GM19468 (cell line): Measurements from ENCODE around the gene KRT86.
"Not testable (repeated sequence)": the region's sequence is repeated elsewhere in the genome, so short reads cannot be mapped to it uniquely, and the experiment has no call there.

Source experiments
- ATAC-seq: cut with Tn5 transposase; IDR thresholded peaks from one replicate; pipeline ENCODE4 v1.9.1; 2021; ENCODE audit warnings: mild to moderate bottlenecking, moderate library complexity, moderate number of reproducible peaks; ENCODE audit not compliant: unreplicated experiment; ENCODE audit errors: extremely low read depth

KRT86 gene

GRCh38 chr12:52307836-52308805 lies 33.7 kb downstream of the KRT86 start:
- ATAC-seq, result no peak

- ATAC-seq, result no peak
Observed at GRCh38 chr12:52308806-52309425, 34.5 kb downstream of the KRT86 start.

DNA sequence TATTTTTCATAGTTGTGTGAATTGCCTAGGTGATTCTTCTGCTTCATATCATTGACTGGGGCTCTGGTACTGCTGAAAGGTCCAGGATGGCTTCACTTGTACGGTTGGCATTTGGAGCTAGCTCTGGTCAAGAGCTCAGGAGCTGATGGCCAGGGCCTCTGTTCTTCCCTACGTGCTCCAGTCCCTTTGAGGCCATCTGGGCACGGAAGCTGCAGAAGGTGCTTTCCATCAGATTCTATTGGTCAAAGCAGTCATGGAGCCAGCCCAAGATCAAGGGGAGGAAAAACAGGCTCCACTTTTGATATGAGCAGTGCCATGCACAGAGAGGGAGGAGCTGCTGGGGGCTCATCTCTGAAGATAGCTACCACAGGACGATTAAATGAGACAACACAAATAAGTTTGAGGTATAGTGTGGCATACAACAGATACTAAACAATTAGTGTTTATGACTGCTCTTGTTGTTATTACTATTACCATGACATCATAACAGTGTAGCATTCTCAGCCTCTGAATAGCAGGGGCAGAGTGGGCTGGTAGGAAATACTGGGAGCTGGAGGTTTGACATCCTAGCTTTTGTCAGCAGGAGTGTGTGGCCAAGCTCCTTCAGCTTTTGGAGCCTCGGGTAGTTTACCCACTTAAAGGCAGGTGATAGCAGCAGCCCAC lies 36.3 kb downstream of the KRT86 start:
- ATAC-seq, result no peak

DNA sequence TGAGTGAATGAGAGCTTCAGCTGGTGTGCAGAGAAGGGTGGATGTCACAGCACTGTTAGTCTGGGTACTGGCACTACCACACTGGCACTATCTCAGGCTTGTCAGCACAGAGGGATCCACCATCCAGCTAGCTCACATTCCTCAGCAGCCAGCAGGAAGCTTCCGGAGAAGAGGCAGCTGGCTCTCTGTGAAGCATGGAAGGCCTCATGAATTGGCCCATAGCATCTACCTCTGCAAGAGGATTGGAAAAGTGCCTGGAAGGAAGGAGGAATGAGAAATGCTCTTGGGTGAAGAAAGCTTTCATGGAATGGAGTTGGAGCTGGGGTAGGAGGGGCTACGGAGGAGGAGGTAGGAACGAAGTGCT lies 36.8 kb downstream of the KRT86 start:
- ATAC-seq, result no peak

GRCh38 chr12:52312086-52312485 lies 37.6 kb downstream of the KRT86 start:
- no peak for ATAC-seq

GRCh38 chr12:52313461-52313860 lies 39.0 kb downstream of the KRT86 start:
- no peak for ATAC-seq

DNA sequence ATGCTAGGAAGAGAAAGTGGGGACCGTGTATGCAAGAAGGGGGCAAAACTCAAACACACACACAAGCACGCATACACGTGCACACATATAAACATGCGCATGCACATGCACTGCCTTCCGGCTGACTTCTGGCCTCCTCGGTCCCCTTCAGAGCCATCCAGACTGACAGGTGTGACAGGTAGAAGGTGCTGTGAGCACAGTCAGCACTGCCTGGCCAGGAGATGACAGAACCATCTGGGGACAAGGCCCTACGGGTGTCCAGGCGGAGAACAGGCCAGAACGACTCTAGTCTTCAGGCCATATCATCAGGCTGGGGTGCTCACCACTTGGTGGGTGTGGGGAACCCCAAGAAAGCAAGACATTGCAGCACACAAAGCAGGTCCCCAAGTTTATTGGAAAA lies 39.5 kb downstream of the KRT86 start:
- no peak for ATAC-seq

GRCh38 chr12:52314511-52314910 lies 40.1 kb downstream of the KRT86 start:
- no peak for ATAC-seq

GRCh38 chr12:52315721-52316120 lies 41.3 kb downstream of the KRT86 start:
- not testable (repeated sequence) for ATAC-seq

DNA sequence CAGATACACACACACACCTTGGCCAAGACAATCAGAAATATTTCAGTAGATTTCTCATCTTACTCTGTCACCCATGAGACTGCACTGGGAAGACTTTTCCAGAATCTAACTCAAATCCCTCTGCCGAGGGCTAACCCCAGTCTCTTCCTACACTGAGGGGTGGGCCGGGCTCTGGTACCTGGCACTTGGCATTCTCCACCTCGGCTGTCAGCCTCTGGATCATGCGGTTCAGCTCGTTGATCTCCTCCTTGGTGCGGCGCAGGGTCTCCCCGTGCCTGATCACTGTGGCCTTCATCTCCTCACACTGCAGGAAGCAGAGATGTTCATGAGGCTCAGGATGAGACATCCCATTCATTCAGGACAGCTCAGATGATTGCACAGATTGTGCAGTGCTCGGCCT lies 41.8 kb downstream of the KRT86 start:
- ATAC-seq, result no peak

DNA sequence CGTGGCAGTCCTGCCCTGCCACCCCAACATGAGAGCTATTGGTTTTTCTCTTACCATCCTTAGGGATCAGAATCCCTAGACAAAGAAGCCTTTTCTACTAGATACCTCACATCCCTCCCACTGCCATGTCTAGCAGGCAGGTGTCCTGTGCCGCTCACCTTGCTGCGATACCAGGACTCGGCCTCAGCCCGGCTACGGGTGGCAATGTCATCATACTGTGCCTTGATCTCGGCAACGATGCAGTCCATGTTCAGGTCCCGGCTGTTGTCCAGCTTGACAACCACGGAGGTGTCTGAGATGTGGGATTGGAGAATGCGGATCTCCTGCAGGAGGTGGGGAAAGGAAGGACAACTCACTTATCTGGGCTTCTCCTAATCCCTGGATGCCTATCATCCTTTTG lies 42.3 kb downstream of the KRT86 start:
- no peak for ATAC-seq

DNA sequence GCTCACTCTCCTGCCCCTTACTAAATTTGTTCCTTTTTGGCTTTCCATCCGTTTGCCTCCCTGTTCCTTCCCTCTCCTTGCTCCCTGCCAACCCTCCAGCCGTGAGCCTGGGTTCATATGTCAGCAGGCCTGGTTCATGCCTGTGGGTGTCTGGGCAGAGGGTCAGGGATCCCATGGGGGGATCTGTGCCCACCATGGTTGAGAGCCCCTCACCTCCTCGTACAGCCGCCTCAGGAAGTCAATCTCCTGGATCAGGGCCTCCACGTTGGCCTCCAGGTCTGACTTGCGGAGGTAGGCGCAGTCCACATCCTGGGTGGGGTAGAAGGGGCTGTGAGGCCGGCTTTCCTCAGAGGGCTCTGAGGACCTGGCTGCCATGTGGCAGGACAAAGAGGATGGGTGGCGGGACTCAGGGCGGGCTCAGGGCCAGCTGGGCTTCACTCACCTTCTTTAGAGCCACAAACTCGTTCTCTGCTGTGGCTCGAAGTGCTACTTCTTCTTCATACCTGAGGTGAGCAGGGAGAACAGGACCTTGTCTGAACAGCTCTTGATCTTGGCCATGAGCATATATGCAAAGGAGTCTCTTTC lies 43.1 kb downstream of the KRT86 start:
- ATAC-seq, result no peak

- no peak for ATAC-seq
Observed at GRCh38 chr12:52318241-52318990, 44.0 kb downstream of the KRT86 start.

GRCh38 chr12:52319097-52319496 lies 44.7 kb downstream of the KRT86 start:
- ATAC-seq, result no peak

DNA sequence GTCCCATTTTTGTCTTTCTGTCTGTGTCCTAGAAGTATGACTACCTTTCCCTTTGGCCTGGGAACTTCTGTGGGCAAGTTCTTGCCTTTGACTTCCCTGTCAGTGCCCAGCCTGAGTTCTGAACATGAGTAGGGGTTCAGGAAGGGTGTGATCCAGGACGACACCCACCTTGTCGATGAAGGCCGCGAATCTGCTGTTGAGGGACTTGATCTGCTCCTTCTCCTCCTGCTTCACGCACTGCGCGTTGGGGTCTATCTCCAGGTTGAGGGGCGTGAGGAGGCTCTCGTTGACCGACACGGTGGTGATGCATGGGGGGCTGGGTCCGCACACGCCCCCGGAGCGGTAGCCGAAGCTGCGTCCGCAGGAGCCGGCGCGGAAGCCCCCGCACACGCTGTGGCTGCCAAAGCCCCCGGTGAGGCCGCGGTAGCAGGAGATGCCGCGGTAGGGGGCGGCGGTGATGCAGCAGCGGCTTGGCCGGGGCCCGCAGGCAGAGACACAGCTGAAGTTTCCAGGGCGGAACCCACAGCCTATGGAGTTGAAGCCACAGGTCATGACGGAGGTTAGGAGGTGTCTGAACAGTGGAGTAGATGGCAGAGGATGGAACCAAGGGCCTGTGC lies 46.4 kb downstream of the KRT86 start, which contains the start of gene KRT83:
Gene KRT83, minus strand, starts transcription at position 615 of the 617 bp plus-strand sequence. Its CDS starts 63 bp downstream, at position 552.
- no peak for ATAC-seq

DNA sequence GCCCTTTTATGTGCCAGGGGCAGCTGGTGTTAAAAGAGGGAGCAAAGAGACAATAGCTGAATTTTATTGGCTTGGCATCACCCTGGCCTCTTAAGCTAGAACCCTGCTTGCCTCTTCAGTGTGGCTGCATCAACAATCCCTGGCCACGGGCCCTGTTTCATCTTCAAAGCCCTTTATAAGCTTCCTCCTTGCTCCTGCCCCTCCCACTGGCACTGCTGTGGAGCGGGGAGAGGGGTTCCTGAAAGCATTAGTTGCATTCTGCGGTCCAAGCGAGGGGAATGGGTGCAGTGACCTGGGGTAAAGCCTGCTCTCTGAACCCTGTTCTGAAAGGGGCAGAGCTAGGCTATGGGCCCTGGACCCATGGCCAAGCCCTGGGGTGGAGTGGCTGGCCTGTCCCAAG lies 47.0 kb downstream of the KRT86 start:
- ATAC-seq, result no peak

- no peak for ATAC-seq
Observed at GRCh38 chr12:52322069-52322468, 47.6 kb downstream of the KRT86 start.

DNA sequence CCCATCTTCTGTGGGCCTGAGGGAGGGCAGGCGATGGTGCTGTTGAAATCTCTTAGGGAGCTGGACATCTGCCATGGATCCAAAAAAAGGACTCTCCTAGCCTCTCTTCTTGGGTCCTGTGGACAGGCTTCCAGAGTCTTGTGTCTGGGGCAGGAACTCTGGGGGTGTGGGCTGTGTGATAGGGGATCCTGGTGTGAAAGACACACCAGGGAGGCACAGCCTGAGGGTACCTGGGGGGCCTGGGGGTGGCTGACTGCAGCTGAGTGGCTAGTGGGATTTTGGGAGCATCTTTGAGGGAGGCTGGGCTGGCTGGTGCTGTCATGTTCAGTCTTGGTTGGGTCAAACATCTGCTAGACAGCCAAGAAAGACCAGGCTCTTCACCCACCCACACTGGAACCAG lies 48.6 kb downstream of the KRT86 start:
- ATAC-seq, result no peak

DNA sequence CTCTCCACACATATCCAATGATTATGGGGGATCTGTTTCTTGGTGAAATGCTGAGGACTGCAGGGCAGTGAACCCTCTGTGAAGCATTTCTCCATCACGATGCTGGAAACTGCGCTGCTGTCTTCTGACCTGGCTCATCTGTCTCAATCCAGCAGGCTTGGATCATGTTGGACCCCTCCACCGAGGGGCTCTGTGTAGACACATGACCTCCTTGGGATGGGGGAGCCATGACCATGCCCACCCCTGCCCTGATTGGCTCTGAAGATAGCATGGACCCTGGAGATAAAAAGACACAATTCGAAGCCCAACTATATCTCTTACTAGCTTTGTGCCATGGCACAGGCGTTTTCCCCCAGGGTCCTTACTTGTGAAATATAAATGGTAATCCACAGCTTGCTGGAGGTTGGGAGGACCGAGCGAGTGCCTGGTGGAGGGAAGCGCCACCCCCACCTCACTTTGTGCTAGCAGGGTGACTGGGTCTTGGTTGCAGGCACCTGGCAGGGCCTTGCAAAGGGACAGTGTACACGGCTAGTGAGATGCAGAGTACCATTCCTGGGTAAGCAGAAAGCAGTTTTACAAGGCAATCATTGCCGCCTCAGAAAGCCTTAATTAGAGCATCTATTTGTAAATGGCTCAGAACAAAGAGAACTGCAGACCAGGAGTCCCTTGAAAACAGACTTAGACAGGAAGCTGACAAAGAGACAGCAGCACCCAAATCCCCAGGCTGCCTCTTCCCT lies 49.1 kb downstream of the KRT86 start:
- ATAC-seq, result no peak
